Right lobe of liver (tissue), 6 donors: ENCODE data around the gene ZNF628. TPM values are rescaled to one million over a fixed set of nuclear protein-coding genes. Genes with fewer than 3 reads are reported as not detected.

Source experiments
- ATAC-seq, 4 donors: fragments of 200-7000 bp; cut with Tn5 transposase; one replicate each; pipeline ENCODE4 v1.9.1; 2020; ENCODE audit warnings: mild to moderate bottlenecking in 4 of 4, moderate library complexity in 4 of 4
- DNase-seq, 3 donors: peaks; one replicate each; pipeline ENCODE4 v3.0.0-alpha.2; 2020
- H3K27ac ChIP-seq, 3 donors: fragments of 200-600 bp; one replicate each; pipeline ENCODE4 v1.8.0; 2022
- H3K27me3 ChIP-seq, 2 donors: fragments of 200-600 bp; one replicate each; pipeline ENCODE4 v1.8.0; 2022
- H3K36me3 ChIP-seq, 4 donors: fragments of 200-600 bp; sonication (generic) in 1 of 4; one replicate each; pipeline versions ENCODE4 v1.5.1 to v1.8.0; 2017 to 2022; ENCODE audit warnings: control low read depth in 1 of 4
- H3K4me1 ChIP-seq, 4 donors: fragments of 200-600 bp; sonication (generic) in 1 of 4; one replicate each; pipeline versions ENCODE4 v1.5.1 to v1.8.0; 2017 to 2022; ENCODE audit warnings: control low read depth in 1 of 4
- H3K4me3 ChIP-seq, 3 donors: fragments of 200-600 bp; one replicate each; pipeline ENCODE4 v1.8.0; 2022
- H3K9me3 ChIP-seq, 4 donors: fragments of 200-600 bp; sonication (generic) in 1 of 4; one replicate each; pipeline versions ENCODE4 v1.5.1 to v1.8.0; 2017 to 2022; ENCODE audit warnings: control low read depth in 1 of 4
- CTCF ChIP-seq, 4 donors: fragments of 200-600 bp in 3 of 4; fragments of 450-650 bp in 1 of 4; IDR thresholded peaks; one replicate each; pipeline versions ENCODE4 v1.5.1 to v1.8.0; 2016 to 2022; ENCODE audit warnings: antibody characterized with exemption in 4 of 4, mild to moderate bottlenecking in 2 of 4
- POLR2A ChIP-seq: fragments of 450-650 bp; IDR thresholded peaks from one replicate; pipeline ENCODE4 v1.6.1; 2017; ENCODE audit warnings: antibody characterized with exemption, mild to moderate bottlenecking
- WGBS: methylation state at CpG from one replicate; pipeline ENCODE4 v1.1.6; 2018; ENCODE audit warnings: low coverage, low lambda C conversion rate; ENCODE audit not compliant: insufficient coverage; ENCODE audit errors: missing lambda C conversion rate; 5-methylcytosine and 5-hydroxymethylcytosine counted together
- intact Hi-C, 2 donors: fragments of 100-400 bp; cut with DNase I; formaldehyde crosslinking; loops; one replicate each; pipeline versions ENCODE4 v1.11.2 to v1.14.1; 2022
- total RNA-seq, 6 experiments: library from RNA; depleted of rRNA in 2 of 6; stranded (reverse); fragments of >200 nt in 2 of 6; fragmentation: NEBNext Ultra II Directional in 3 of 6; extraction: Animal tissue kit (Norgen Biotek cat#: 25700) in 3 of 6; gene quantifications; one replicate each; pipeline versions ENCODE4 v1.1.0 to v1.2.4, GENCODE V29; 2016 to 2023
- donor health status: DM: no; HTN: yes; CAD: no.
- donor health status: DM: no; HTN: no; CAD: no.
- donor health status: DM: no; HTN: no; CAD: no.
- donor health status: DM: no; HTN: yes; CAD: no.
- donor health status: DM: no; HTN: yes; CAD: no.

Gene ZNF628
- total RNA-seq, 6 experiments from 2014 or later: 3.4 to 9.2 (median 4.4) TPM

DNA sequence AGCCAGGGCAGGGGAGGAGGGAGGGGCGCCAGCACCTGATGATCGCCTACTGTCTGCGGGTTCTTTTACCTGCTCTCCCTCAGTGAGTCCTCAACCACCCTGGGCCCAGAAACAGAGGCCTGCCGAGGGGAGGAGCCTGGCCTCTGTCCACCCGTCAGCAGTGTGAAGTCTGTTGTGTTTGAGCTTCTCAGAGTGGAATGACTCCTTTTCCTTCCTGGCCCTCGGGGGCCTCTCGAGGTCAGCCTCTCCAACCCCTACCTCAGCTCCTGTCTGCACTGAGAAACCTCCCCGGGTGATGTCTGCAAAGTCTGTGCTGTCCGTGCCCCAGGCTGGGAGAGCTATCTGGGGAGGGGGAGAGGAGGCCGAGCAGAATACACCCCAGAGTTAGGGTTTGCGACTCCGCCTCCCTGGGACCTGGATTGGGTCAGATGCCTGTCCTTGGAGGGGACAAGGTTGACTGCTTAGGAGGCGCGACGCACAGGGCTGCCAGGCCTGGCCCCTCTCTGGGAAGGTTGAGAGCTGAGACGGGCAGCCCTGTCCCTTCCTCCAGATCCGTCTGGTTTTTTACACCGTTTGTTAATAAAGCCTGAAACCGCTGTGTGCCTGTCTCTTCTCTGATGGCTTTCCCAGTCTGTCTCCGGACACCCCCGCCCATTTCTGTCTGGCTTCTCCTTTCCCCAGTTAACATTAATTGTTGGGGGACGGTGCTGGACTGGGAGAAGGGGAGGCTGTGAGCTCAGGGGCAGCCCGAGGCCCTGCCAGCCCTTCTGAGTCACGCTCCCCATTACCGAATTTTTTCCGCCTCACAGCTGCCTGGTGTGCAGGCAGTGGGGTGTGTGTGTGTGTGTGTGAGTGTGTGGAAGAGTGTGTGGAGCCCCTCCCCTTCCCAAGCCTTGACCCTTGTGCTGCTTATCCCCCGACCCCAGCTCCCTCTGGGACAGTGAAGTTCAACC lies 10.8 kb downstream of the ZNF628 start:
- intact Hi-C loops: no loop called here
- TF ChIP-seq POLR2A (no peak), CTCF (IDR thresholded peaks at IDR 0.05) (no peak)
- ATAC-seq: peak; percentile 2 to 42 (median 18)
- H3K27ac ChIP-seq: peak overlapping the region in 2 of 3 donors; percentile 33 to 38
- WGBS: 57% methylated on average over 12 of the region's 27 CpGs
- no peak overlapping the region for H3K4me3 ChIP-seq
- peaks cover 0 to 4% (median 1%) of the 10 kb centered on the region in 4 donors for H3K36me3 ChIP-seq
- H3K27me3 ChIP-seq: no peaks in the 10 kb centered on the region
- H3K9me3 ChIP-seq: no peaks in the 10 kb centered on the region
- DNase-seq: no peak
- H3K4me1 ChIP-seq: peaks cover 0 to 6% (median 0%) of the 10 kb centered on the region in 4 donors

DNA sequence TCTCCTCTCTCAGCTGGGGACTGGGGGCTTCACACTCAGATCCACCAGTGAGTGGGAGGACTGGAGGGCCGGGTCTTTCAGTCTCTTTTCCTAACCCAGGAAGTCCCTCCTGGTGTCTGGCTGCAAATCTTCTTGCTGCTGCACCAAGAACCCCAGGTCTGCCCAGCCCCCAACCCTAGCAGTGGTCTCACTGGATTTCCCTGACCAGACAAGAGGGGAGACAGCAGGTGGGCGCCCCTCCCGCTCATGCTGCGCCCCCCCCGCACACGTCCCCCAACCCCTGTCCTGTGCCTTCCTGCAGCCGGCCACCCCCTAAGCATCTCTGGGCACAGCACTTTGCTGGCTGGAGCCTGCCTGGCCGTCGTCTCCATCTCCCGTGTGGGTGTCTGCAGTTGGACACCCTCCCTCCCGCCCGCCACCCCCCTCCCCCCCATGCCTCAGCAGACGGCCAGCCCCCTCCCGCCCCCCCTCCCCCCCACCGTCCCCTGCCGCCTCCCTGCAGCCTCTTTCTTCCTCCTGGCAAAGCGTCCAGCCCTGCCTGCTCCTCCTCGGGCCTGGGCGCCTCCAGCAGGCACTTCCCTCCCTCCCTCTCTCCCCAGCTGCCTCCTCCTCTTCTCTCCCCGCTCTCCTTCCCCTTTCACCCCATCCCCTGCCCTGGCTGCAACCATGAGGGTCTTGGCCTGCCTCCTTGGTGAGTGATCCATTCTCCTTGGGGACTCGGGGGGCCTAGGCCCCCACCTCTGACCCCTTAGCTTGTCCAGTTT lies 11.7 kb downstream of the ZNF628 start, which contains the start of gene SSC5D:
TSS of gene SSC5D (plus strand) at position 513 of the 764 bp plus-strand sequence. CDS start at position 667, 154 bp downstream.
- no peak within 1 kb of the TSS for H3K4me3 ChIP-seq
- H3K4me1 ChIP-seq: peaks cover 0 to 6% (median 0%) of the 10 kb centered on the region in 4 donors
- H3K9me3 ChIP-seq: no peaks in the 10 kb centered on the region
- peak within 1 kb of the TSS in 2 of 3 donors; percentile 33 to 38 for H3K27ac ChIP-seq
- WGBS: 8% methylated on average over 8 of the region's 21 CpGs
- DNase-seq (no peak), ATAC-seq (no peak)
- H3K27me3 ChIP-seq: no peaks in the 10 kb centered on the region
- intact Hi-C loops: no loop called here
- H3K36me3 ChIP-seq: peaks cover 0 to 3% (median 0%) of the 10 kb centered on the region in 4 donors
- no peak for TF ChIP-seq POLR2A
- no peak for TF ChIP-seq CTCF (IDR thresholded peaks at IDR 0.05)

DNA sequence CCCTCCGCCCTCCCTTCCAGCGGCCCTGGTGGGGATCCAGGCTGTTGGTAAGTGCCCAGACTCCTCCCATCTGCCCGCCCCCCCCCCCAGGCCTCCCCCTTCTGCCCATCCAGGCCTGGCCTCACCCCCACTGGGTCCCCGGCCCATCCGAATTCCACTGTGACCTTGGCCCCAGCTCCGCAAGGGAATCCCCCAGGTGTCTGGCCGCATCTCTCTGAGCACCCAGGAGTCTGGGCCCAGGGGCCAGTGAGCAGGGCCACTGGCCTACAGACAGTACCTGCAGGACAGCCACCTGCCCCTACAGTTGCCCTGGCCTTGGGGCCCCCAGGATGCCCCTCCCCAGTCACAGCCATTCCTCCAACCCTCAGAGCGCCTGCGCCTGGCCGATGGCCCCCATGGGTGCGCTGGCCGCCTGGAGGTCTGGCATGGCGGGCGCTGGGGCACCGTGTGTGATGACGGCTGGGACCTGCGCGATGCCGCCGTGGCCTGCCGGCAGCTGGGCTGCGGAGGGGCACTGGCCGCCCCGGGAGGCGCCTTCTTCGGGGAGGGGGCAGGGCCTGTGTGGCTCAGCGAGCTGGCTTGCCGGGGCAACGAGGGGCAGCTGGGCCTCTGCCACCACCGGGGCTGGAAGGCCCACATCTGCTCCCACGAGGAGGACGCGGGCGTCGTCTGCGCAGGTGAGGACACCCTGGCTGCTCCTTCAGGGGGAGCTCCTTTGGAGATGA lies 12.7 kb downstream of the ZNF628 start:
- peaks cover 0 to 6% (median 0%) of the 10 kb centered on the region in 4 donors for H3K4me1 ChIP-seq
- no peaks in the 10 kb centered on the region for H3K36me3 ChIP-seq
- no peak overlapping the region for H3K4me3 ChIP-seq
- no peak overlapping the region for H3K27ac ChIP-seq
- WGBS: 40% methylated on average over 2 of the region's 36 CpGs
- no peaks in the 10 kb centered on the region for H3K27me3 ChIP-seq
- DNase-seq: no peak
- H3K9me3 ChIP-seq: no peaks in the 10 kb centered on the region
- no peak for ATAC-seq
- no peak for TF ChIP-seq CTCF (IDR thresholded peaks at IDR 0.05)
- TF ChIP-seq POLR2A: no peak
- intact Hi-C loops: no loop called here
